Astrocyte of the cerebellum (primary cell): ENCODE data around the gene P4HB.

Source experiments
- DNase-seq: peaks from one replicate; pipeline ENCODE4 v3.0.0-alpha.2; 2011; ENCODE audit warnings: low read depth
- H3K4me3 ChIP-seq: 2 replicates; pipeline ENCODE4 v1.5.1; 2011; ENCODE audit warnings: mild to moderate bottlenecking, low read depth, low read length, moderate library complexity
- CTCF ChIP-seq: IDR thresholded peaks from 2 replicates; pipeline ENCODE4 v1.5.1; 2012; ENCODE audit warnings: low read length, low read depth, moderate library complexity, mild to moderate bottlenecking; ENCODE audit errors: missing control alignments
- in situ Hi-C: cut with HindIII; loops from 2 replicates; pipeline ENCODE4 v1.10.0; 2017; ENCODE audit warnings: low sequenced_read_pairs

Gene P4HB

GRCh38 chr17:81805707-81806460, 54.5 kb downstream of the P4HB start:
- no peak overlapping the region for H3K4me3 ChIP-seq
- no peak for TF ChIP-seq CTCF
- DNase-seq, result no peak
- in situ Hi-C loops, result no loop called here

- TF ChIP-seq CTCF, result no peak
- no peak overlapping the region for H3K4me3 ChIP-seq
- in situ Hi-C loops, result no loop called here
Measured at GRCh38 chr17:81804559-81805399, 55.6 kb downstream of the P4HB start.

GRCh38 chr17:81803728-81804558, 56.4 kb downstream of the P4HB start, which contains the start of gene GCGR:
Gene GCGR (plus strand): TSS chr17:81804150. CDS start chr17:81809019, 4,869 bp downstream.
- in situ Hi-C loops, result no loop called here
- TF ChIP-seq CTCF, result no peak
- DNase-seq, result no peak
- no peak within 1 kb of the TSS for H3K4me3 ChIP-seq

More at GRCh38 chr17:81804559-81805399, 55.6 kb downstream of the P4HB start:
- DNase-seq, result no peak

- no peak overlapping the region for H3K4me3 ChIP-seq
- in situ Hi-C loops, result no loop called here
- no peak for DNase-seq
- no peak for TF ChIP-seq CTCF
Measured at GRCh38 chr17:81802856-81803643, 57.3 kb downstream of the P4HB start.

- no peak for TF ChIP-seq CTCF
- in situ Hi-C loops, result no loop called here
- no peak overlapping the region for H3K4me3 ChIP-seq
- no peak for DNase-seq
Measured at GRCh38 chr17:81802048-81802758, 58.1 kb downstream of the P4HB start.
